Dermis microvascular lymphatic vessel endothelial cell (primary cell): ENCODE data around the gene COG8. TPM values are rescaled to one million over a fixed set of nuclear protein-coding genes. Genes with fewer than 3 reads are reported as not detected.
"Not testable (repeated sequence)": the region's sequence is repeated elsewhere in the genome, so short reads cannot be mapped to it uniquely, and the experiment has no call there.

ENCODE experiments used
- DNase-seq, 2 donors: peaks; one replicate each; pipeline versions ENCODE4 v3.0.0 to v3.0.0-alpha.2; 2010; ENCODE audit warnings: low read depth in 2 of 2
- total RNA-seq: library from RNA; depleted of rRNA; stranded (reverse); fragments of >200 nt; gene quantifications from 2 replicates; pipeline ENCODE4 v1.2.1, GENCODE V29; 2014

The COG8 gene
- total RNA-seq, 1 donor from 2014 or later = 17.7 TPM

DNA sequence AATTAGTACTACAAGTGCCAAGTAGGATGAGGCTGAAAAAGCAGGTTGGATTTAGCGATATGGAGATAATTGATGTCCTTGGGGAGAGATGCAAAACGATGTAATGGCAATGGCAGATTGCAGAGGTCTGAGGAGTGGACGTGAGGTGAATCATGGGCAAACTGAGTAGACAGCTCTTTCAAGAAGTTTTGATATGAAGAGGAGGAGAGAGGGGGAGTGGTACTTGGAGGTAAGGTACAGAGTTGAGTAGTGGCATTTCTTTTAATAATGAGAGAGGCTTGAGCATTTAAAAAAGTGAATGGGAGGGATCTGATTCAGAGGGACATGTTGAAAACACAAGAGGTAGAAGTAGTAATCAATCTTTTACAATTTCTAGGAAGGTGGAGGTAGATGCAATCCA, 46.0 kb downstream of the COG8 start:
- DNase-seq = no peak

DNA sequence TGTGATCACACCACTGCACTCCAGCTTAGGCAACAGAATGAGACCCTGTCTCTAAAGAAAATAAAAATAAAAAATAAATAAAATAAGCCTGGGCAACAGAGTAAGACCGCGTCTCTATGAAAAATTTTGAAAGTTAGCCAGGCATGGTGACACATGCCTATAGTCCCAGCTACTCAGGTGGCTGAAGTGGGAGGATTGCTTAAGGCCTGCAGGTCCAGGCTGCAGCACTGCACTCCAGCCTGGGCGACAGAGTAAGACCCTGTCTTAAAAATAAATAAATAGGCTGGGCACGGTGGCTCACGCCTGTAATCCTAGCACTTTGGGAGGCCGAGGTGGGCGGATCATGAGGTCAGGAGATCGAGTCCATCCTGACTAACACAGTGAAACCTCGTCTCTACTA, 47.7 kb downstream of the COG8 start:
- DNase-seq = not testable (repeated sequence)

DNA sequence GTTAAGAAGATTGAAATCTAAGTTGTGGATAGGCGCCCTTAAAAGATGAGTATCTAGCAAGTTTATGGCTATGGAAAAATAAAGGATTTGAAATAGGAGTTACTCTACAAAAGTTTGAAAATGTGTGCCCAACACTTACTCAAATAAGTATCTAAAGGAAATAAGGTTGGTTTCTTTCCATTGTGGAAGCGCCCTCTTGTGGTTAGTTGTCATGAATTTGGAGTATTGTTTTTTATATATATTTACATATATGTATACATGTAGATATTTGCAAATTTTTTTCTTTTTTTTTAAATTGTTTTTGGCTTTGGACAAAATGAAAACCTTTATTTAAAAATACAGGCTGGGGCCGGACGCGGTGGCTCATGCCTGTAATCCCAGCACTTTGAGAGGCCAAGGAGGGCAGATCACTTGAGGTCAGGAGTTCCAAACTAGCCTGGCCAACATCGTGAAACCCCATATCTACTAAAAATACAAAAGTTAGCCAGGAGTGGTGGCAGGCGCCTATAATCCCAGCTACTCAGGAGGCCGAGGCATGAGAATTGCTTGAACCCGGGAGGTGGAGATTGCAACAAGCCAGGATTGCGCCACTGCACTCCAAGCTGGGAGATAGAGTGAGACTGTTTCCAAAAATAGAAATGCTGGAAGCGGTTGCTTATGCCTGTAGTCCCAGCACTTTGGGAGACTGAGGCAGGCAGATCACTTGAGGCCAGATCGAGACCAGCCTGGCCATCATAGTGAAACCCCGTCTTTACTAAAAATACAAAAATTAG, 52.2 kb downstream of the COG8 start:
- peak; percentile 59 to 70 for DNase-seq

DNA sequence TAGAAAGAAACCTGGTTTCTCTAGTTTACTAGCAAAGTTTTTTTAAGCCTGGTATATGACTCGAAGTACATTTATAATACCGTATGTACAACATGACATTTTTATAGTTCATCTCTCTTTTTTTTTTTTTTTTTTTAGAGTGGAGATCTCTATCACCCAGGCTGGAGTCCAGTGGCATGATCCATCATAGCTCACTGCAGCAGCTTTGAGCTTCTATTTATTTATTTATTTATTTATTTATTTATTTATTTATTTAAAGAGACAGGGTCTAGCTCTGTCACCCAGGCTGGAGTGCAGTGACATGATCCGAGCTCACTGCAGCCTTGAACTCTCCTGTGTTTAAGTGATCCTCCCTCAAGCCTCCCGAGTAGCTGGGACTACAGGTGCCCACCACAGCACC, 54.1 kb downstream of the COG8 start:
- DNase-seq = no peak

DNA sequence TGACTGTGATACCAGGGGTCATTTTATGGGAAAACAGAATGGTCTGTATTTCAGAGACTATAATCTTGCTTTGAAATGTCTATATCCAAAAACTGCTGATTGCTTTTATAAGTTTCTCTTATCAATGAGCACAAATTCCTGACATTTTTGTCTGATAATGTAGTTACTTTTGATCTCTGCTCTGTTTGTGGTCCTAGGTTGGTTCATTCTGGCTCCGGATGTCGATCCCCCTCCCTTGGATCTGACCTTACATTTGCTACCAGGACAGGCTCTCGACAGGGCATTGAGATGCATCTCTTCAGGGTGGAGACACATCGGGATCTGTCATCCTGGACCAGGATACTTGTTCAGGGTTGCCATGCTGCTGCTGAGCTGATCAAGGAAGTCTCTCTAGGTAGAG, 55.5 kb downstream of the COG8 start:
- DNase-seq = no peak

DNA sequence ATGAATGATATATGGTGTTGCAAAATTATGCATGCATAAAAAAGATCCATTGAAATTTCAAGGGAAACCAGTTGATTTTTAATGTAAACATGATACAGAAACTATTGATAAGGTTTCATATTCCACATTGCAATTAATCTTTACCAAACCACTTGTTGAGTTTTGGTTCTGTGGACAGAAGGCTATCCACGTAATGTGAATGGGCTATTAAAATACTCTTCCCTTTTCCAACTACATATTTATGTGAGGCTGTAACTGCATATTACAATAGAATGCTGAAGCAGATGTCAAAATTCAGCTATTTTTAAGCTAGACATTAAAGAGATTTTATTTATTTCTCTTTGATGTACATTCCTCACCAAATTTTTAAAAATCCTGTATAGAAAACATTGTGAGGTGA, 62.0 kb downstream of the COG8 start:
- no peak for DNase-seq

Other genes starting within 250 kb of the COG8 start
- gene HAS3, start 233.9 kb downstream of the COG8 start, total RNA-seq = 1.0 and 7.6 TPM in 2 replicates
- 60.8 and 85.3 TPM in 2 replicates for gene CHTF8, start 207.0 kb downstream of the COG8 start, total RNA-seq
- gene UTP4, start 206.9 kb downstream of the COG8 start, total RNA-seq = 10.7 and 19.1 TPM in 2 replicates
- gene SNTB2, start 152.4 kb downstream of the COG8 start, total RNA-seq = 69.3 and 106 TPM in 2 replicates
- gene VPS4A, start 28.2 kb downstream of the COG8 start, total RNA-seq = 27.3 and 31.1 TPM in 2 replicates
- 10.1 and 13.4 TPM in 2 replicates for gene PDF, start 9.0 kb downstream of the COG8 start, total RNA-seq
- 22.7 and 23.0 TPM in 2 replicates for gene NIP7, start 208 bp upstream of the COG8 start, total RNA-seq
- gene TMED6, start 12.2 kb upstream of the COG8 start, total RNA-seq = not detected in 2 replicates
- gene TERF2, start 46.4 kb upstream of the COG8 start, total RNA-seq = 9.2 and 13.1 TPM in 2 replicates
- gene CYB5B, start 85.1 kb upstream of the COG8 start, total RNA-seq = 92.6 and 105 TPM in 2 replicates
- 22.1 and 42.5 TPM in 2 replicates for gene NFAT5, start 226.4 kb upstream of the COG8 start, total RNA-seq